DND-41 (cell line): Measurements from ENCODE around the gene CADPS.

Source experiments
- CTCF ChIP-seq: IDR thresholded peaks from 2 replicates; pipeline ENCODE4 v1.5.1; 2012; ENCODE audit warnings: borderline replicate concordance, low read length, moderate library complexity, mild to moderate bottlenecking; ENCODE audit not compliant: poor library complexity, severe bottlenecking; ENCODE audit errors: extremely low read depth
- EZH2 ChIP-seq: IDR thresholded peaks from 3 replicates; pipeline ENCODE4 v1.6.1; 2012; ENCODE audit warnings: borderline replicate concordance, low read depth, mild to moderate bottlenecking, moderate library complexity, low read length, inconsistent platforms; ENCODE audit not compliant: severe bottlenecking

- TF ChIP-seq CTCF = no peak
- TF ChIP-seq EZH2 = no peak
Observed at GRCh38 chr3:62785384-62785783, 89.8 kb downstream of the CADPS start.
